ENCODE data around the gene MICB. TPM values are rescaled to one million over a fixed set of nuclear protein-coding genes. Genes with fewer than 3 reads are reported as not detected.

Gene MICB
- total RNA-seq, 1 experiment from 2014 or later: 72.1 TPM

DNA sequence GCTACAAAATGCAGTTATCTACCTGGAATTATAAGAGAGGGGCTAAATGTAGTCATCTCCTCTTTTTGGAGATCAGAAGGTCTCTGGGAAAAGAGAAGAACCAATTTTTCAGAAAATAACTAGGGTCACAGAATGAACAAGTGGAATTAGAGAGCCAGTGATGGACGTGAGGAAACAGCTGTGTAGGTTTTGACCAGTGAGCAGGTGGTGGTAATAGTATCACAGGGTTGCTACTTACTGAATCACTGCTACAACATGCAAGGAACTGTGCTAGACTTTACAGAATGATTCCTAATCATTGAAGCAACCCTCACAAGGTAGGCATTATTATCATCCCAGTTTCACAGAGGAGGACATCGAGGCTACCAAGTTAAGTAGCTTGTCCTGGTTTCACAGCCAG is 46.7 kb downstream of the MICB start:
- H3K27ac ChIP-seq (ENCODE audit: low read length): no peak overlapping the region
- TF ChIP-seq TCF7L2 (IDR thresholded peaks at IDR 0.05; ENCODE audit: low read depth, low read length) (no peak), POLR2AphosphoS5 (IDR thresholded peaks at IDR 0.05; ENCODE audit: low read depth, low read length) (no peak), CTCF (IDR thresholded peaks at IDR 0.05) (no peak), SIN3A (IDR thresholded peaks at IDR 0.05; ENCODE audit: borderline replicate concordance, insufficient read depth, low read depth, low read length) (no peak)
- TF ChIP-seq, protein P1, sequence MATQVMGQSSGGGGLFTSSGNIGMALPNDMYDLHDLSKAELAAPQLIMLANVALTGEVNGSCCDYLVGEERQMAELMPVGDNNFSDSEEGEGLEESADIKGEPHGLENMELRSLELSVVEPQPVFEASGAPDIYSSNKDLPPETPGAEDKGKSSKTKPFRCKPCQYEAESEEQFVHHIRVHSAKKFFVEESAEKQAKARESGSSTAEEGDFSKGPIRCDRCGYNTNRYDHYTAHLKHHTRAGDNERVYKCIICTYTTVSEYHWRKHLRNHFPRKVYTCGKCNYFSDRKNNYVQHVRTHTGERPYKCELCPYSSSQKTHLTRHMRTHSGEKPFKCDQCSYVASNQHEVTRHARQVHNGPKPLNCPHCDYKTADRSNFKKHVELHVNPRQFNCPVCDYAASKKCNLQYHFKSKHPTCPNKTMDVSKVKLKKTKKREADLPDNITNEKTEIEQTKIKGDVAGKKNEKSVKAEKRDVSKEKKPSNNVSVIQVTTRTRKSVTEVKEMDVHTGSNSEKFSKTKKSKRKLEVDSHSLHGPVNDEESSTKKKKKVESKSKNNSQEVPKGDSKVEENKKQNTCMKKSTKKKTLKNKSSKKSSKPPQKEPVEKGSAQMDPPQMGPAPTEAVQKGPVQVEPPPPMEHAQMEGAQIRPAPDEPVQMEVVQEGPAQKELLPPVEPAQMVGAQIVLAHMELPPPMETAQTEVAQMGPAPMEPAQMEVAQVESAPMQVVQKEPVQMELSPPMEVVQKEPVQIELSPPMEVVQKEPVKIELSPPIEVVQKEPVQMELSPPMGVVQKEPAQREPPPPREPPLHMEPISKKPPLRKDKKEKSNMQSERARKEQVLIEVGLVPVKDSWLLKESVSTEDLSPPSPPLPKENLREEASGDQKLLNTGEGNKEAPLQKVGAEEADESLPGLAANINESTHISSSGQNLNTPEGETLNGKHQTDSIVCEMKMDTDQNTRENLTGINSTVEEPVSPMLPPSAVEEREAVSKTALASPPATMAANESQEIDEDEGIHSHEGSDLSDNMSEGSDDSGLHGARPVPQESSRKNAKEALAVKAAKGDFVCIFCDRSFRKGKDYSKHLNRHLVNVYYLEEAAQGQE (IDR thresholded peaks at IDR 0.05; ENCODE audit: insufficient read depth in 1 of 2, low read depth in 2 of 2, low read length in 1 of 2): no peak
- intact Hi-C loops (cut with micrococcal nuclease; ENCODE audit: unreplicated experiment) (no loop called here), in situ Hi-C loops (cut with HindIII; ENCODE audit: low pct_unique_long_range_greater_than_20kb, low sequenced_read_pairs) (no loop called here)
- no TSS peak for BruUV-seq (replicated peaks)
- ChIA-PET POLR2A (interaction anchor here (1.0 kb wide), 1 partner anchor 50 kb away, joined by 3 read pairs; no protein-coding TSS in a partner anchor), CTCF (interaction anchor here (0.6 to 4.2 kb wide), 2 partner anchors 53 to 54 kb away, joined by 4 to 37 read pairs; no protein-coding TSS in a partner anchor)
- H3K27me3 ChIP-seq (ENCODE audit: control insufficient read depth, insufficient read depth, low read length): no peaks in the 10 kb centered on the region
- DNase-seq (ENCODE audit: low read depth, low spot score) (no peak), ATAC-seq (no peak)
- no peak overlapping the region for H3K4me3 ChIP-seq (ENCODE audit: low read depth in 2 of 2, low read length in 2 of 2)
- H3K9me3 ChIP-seq (ENCODE audit: control insufficient read depth, insufficient read depth, low read depth, low read length): no peaks in the 10 kb centered on the region
- peaks cover 14% of the 10 kb centered on the region for H3K4me1 ChIP-seq (ENCODE audit: control insufficient read depth, insufficient read depth, low read length)
- peaks cover 6% of the 10 kb centered on the region for H3K36me3 ChIP-seq (ENCODE audit: control insufficient read depth, insufficient read depth, low read length)

- Histone ChIP-seq H3K36me3 (ENCODE audit: control insufficient read depth, insufficient read depth, low read length) (peaks cover 6% of the 10 kb centered on the region; the same call in 1 of the 2 replicates), H3K27ac (ENCODE audit: low read length) (no peak overlapping the region), H3K27me3 (ENCODE audit: control insufficient read depth, insufficient read depth, low read length) (no peaks in the 10 kb centered on the region), H3K9me3 (ENCODE audit: control insufficient read depth, insufficient read depth, low read depth, low read length) (no peaks in the 10 kb centered on the region), H3K4me1 (ENCODE audit: control insufficient read depth, insufficient read depth, low read length) (peaks cover 12% of the 10 kb centered on the region), H3K4me3 (ENCODE audit: low read depth in 2 of 2, low read length in 2 of 2) (no peak overlapping the region)
- in situ Hi-C loops (cut with HindIII; ENCODE audit: low pct_unique_long_range_greater_than_20kb, low sequenced_read_pairs): no loop called here
- intact Hi-C loops (cut with micrococcal nuclease; ENCODE audit: unreplicated experiment): no loop called here
- DNase-seq (ENCODE audit: low read depth, low spot score) (no peak), ATAC-seq (no peak)
- BruUV-seq (replicated peaks): no TSS peak
- POLR2A ChIA-PET: no interaction called here
- TF ChIP-seq, protein P1 (IDR thresholded peaks at IDR 0.05; ENCODE audit: insufficient read depth in 1 of 2, low read depth in 2 of 2, low read length in 1 of 2): no peak
- no peak for TF ChIP-seq SIN3A (IDR thresholded peaks at IDR 0.05; ENCODE audit: borderline replicate concordance, insufficient read depth, low read depth, low read length)
- no peak for TF ChIP-seq POLR2AphosphoS5 (IDR thresholded peaks at IDR 0.05; ENCODE audit: low read depth, low read length)
- TF ChIP-seq TCF7L2 (IDR thresholded peaks at IDR 0.05; ENCODE audit: low read depth, low read length): no peak
- TF ChIP-seq CTCF (IDR thresholded peaks at IDR 0.05): no peak
- CTCF ChIA-PET: interaction anchor here (4.2 kb wide), 1 partner anchor 52 kb away, joined by 37 read pairs; no protein-coding TSS in a partner anchor
These were observed 47.3 kb downstream of the MICB start for GRCh38 chr6:31545291-31545690.
